ENCODE measurements around the gene DDC.
"Not testable (repeated sequence)": the region's sequence is repeated elsewhere in the genome, so short reads cannot be mapped to it uniquely, and the experiment has no call there.

DDC gene

DNA sequence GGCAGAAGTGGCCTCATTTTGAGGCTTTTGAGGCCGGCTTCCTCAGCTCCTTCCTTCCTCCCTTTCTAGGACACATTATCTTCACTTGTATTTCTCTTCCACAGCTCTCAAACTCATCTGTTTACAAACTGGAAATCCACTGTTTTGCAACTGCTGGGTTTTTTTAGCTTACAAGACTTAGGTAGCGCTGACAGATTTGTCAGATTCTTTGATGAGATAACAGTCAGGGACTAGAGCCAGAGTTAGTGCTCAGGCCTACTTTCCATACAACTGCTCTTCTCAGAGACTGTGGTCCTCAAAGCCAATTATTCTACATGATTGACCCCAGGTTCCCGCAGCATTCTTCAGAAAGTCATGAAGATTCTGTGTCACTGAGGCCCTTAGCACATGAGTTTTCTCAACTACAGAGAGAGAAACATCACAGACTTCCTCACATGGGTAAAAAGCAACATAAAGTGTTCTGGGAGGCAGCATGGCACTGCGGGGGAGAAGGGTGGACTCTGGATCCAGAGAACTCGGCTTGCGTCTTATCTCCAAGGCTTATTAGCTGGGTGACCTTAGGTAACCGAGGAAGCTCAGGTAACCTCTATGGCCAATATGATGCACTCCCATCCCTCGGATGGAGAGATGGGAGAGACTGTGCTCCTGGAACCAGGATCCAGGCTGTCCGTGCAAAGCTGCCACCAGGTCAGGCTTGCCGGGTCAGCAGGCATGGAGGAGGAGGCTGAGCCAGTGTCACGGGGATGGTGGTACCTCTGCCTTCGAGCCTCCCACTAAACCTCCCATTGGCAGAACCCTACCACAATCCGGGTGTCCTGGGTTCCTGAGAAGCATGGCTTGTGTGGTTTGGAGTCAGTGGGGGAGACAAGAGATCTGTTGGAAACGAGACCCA, 10.5 kb downstream of the DDC start:
- no peak for DNase-seq

- no peak for DNase-seq
These were observed 11.2 kb downstream of the DDC start for GRCh38 chr7:50553973-50554372.

DNA sequence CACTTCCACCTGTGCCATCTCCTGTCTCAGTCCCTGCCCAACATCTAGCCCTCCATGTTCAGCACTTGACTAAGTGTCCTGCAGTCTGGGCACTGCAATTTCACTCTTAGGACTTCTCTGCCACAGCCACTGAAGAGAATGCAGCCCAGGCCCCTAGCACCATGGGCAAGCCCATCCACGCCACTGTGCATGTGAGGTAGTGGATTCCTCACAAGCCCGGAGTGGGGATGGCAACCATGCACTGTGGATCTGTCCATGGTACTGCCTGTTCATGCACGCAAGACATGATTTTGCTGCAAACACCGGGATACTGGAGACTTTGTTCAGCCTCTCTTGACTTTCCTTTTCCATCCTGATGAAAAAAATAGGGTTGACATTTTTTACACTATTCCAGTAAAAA, 12.3 kb downstream of the DDC start:
- no peak for DNase-seq

DNA sequence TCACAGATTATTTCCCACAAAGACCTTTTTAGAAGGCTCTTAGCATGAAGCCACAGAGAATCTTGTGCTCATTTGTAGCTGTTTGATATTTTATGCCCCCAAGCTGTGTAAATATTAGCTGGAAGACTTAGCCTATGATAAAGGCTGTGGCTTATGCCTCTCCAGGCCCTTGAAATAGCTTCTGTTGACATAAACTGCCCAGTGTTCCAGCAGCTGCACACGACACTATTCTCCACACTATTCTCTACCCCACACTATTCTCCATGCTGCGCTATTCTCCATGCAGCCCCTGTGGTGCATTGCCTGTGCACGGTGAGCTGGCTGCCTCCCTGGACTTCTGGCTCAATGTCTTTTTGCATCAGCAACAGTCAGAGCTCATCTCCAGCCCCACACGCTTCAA, 13.1 kb downstream of the DDC start:
- DNase-seq = no peak

- not testable (repeated sequence) for DNase-seq
These were observed 19.6 kb downstream of the DDC start for GRCh38 chr7:50545613-50546012.

GRCh38 chr7:50544992-50545391, 20.2 kb downstream of the DDC start:
- no peak for DNase-seq

DNA sequence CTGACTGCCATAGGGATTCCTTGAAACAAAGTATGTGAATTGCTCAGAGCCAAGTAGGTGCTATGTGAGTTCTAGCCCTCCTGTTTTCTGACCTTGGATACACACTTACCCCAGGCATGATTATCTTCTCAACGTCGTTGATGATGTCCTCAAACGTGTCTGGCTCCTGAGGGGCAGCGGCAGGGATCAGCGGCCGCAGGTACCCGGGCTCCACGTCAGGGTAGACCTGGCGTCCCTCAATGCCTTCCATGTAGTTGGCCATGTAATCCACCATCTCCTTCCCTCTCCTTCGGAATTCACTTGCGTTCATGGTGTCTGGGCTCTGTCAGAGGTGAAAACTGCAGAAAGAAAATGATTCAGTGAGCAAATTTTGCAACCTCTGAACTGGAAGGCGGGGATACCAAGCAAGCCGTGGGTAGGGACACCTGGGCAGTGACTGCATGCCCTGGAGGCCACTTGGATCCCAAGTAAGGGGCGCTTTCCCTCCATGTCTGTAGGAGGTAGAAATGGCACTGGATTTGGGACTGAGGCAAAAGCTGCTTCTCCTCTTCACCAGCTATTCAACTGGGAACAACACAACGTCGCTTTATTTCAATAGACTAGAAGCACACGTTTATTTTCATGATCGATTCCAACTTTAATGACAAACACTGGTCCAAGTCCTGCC, 21.3 kb downstream of the DDC start:
- no peak for DNase-seq

DNA sequence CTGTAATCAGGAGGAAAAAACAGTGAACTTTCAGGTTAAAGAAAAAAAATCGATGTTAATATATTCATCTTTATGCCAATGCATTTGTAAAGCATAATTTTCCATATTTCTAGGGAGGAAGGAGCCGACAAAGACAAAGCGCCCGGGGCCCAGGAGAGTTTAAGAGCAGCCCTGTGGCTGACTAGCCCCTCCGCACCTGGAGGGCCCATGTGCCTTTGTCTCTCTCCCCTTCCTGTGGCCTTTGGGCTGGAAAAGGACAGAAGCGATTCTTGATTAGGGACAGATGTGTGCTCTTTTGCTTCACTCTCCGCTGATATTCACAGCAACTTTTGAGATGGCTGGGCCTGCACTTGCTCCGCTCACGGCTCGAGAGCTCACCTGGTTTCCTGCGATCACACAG, 23.1 kb downstream of the DDC start:
- DNase-seq = no peak

DNA sequence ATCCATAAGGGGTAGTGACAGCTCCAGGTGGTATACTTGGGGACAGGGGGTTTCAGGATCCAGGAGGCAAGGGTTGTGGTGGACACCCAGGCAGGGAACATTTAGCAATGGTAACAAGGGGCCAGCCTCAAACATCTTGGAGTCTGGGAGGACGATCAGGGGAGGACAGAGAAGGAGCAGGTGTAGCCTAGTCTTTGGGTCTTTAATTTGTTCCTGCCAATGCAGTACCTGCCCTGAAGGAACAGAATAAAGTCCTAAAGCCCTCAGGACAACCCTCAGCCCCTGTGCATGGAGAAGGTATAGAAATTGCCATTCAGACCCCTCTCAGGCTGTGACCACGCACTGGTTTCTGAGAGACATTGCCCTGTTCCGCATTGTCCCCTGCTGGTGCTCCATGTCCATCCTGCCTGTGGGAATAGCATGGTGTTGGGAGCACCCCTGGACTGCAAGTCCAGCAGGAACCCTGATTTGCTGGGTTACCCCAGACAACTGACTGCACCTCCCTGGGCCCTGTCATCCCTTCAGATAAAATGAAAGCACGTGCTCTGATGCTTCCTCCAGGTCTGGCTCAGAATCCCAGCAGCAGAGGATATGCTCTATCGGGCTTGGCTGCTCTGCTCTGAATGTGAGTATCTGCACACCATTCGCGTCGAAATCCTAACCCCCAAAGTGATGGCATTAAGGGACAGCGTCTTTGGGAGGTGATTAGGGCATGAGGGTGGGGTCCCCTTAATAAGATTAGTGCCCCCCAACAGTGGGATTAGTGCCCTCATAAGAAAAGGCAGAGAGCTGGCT, 24.2 kb downstream of the DDC start:
- no peak for DNase-seq

- DNase-seq = no peak
These were observed 25.5 kb downstream of the DDC start for GRCh38 chr7:50539725-50540124.

DNA sequence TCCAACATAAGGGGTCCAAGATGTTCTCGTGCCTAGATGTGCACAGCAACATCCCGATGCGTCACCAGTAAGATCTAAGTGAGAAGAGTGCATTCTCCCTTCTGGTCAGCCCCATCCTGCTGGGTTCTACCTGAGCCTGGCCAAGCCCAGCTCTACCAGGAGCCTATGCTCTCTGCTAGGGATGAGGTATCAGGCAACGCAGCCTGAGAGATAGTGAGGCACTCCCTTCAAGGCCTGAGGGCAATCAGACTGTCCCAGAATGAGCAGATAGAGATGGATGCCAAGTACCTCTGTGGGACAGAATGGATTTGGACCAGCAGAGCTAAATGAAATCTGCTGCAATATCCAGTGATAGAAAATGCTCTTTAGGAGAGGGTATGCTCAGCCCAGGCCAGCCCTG, 26.7 kb downstream of the DDC start:
- no peak for DNase-seq

DNA sequence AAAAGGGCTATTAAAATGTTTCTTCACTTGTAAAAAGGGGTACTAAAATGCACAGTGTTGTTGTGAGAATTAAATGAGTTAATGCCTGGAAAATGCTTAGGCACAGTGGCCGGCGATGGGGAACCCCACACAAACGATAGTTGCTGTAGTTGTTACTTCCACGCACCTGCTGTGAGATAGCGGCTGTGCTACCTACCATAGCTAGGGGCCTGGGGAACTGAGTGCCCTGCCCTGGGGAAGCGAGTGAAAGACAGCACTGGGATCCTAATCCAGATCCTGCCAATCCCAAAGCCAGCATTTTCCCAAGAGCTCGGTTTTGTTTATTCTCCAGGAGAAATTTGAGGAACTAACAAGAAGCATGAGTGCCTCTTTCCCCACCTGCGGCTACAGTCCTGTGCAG, 27.8 kb downstream of the DDC start:
- DNase-seq = no peak

GRCh38 chr7:50535291-50535711, 29.9 kb downstream of the DDC start:
- DNase-seq = not testable (repeated sequence)

DNA sequence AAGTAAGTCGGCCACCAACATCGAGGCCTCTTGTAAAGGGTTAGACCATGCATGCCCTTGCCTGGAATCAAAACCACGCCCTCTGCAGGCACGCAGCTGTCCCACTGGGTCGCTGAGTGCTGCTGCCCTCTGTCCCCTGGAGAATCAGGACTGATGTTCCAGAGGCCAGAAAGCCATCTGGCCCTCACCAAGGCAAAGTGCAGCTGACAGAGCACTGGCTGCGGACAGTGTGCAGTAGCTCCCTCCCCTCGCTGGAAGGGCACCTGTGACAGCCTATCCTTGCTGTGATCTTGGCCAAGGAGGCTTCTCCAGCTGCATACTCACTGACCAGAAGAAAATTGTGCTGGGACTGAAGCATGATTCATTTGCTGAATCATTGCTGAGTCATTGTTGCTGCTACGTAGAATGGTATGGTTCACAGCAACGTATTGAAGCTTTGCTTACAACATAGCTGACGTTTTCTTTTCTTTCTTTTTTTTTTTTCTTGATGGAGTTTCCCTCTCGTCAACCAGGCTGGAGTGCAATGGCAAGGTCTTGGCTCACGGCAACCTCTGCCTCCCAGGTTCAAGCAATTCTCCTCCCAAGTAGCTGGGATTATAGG, 30.4 kb downstream of the DDC start:
- no peak for DNase-seq

GRCh38 chr7:50533866-50534265, 31.3 kb downstream of the DDC start:
- no peak for DNase-seq

DNA sequence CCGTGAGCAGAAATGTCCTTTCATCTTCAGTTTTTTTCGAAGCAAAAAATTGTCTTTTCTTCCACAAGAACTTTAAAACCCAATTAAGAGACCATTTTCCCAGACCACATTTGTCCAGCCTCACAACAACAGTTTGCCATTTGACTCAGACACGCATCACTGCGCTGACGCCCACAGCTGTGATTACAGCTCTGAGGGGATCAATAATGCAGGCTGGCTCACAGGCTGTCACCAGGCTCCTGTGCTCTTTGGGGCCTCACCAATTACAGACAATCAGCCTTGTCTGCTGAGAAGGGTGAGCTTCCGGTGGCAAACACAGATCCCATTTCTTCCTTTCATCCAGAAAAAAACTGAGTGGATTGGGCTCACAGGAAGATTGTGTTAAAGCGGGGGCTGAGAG, 33.3 kb downstream of the DDC start:
- no peak for DNase-seq

DNA sequence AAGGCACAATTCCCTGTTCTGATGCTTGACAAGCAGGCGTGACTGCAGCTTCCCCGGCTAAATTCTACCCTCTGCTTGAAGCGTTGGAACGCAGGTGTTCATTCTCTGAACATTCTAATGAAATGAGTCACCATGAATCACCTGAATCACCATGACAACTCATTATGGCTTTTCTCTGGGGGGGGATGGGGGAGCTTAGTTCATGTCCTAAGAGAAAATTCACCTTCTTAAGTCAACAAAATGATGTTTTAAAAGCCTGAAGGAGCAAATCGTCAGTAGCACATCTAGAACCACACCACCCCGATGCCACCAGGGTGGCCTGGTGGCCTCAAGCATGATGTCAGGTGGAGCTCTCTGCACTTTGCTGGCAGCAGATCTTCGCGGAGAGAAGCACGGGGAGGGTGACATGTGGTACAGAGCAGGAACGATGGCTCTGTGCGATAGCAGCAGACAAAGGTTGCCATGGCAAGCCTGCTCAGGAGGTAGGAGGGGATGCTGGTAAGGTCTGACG, 33.7 kb downstream of the DDC start:
- DNase-seq = no peak

- no peak for DNase-seq
These were observed 34.4 kb downstream of the DDC start for GRCh38 chr7:50530766-50531165.

DNA sequence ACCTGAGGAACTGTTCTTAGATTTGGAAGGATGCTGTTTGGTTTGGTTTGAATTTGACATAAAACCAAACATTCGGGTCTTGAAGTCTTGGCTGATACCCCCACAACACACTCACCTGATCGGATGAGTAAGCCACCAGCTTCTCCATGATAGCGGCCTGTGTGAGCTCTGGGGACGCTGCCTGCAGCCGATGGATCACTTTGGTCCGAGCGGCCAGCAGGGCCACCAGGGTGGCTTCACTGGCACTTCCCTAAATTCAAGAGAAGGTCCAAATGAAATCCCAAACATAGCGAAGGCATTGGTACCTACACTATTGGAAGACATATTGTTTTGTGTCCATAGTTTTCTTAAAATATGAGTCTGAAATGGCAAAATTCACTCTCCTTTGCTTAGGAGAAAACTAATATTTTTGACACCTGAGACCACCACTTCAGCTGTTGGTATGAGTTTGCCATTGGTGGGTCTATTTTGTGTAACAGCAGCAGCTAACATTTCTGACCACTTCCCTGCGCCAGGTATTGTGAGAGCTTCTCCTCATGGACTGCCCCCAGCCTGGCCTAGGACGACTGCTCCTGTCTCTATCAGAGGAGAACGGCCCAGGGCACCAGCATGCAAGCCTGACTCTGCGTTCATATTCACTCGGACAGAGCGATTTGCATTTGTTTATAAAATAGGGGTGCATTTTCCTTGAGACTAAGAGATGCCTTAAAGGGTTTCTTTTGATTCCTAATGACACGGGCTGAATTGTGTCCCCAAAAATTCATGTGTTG, 35.9 kb downstream of the DDC start:
- DNase-seq = no peak

DNA sequence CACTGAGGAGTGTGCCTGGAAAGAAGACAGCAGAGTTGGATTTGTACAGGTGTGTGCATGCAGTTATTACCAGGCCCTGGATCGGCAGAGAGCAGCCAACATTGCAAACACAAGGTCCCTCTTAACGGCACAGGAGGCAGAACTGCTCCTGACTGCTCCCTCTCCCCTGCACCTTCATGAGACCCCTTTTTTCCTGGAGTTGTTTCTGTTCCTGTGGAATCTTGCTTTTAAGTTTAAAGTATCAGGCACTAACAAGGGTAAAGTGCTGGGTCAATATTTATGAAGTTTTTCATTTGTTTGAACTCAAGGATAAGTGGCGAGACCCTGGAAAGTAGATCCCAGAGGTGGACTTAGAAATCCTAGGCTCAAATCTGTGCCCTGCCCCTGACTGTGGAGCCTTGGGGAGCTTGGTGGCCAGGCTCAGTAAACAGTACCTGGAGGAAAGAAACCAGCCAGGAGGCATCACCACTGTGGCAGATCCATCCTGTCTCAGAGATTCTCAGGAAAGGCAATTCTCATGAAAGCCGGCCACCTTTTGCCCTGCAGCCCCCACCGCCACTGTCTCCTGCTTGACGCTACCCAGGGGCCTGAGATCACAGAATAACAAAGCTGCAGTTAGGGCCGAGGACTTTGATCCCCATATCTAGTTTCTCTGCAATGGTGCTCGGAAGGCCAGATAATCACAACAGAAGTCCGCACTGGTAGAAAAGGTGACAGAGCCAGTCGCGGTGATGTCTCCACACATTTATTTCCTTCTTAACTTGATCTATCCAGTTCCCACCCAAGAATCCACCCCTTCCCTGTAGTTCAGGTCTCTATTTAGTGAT, 36.7 kb downstream of the DDC start:
- DNase-seq = no peak

DNA sequence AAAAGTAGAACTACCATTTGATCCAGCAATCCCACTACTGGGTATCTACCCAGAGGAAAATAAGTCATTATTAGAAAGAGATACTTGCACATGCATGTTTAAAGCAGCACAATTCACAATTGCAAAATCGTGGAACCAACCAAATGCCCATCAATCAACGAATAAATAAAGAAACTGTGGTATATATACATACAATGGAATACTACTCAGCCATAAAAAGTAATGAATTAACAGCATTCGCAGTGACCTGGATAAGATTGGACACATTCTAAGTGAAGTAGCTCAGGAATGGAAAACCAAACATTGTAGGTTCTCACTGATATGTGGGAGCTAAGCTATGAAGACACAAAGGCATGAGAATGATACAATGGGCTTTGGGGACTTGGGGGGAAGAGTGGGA, 45.9 kb downstream of the DDC start:
- not testable (repeated sequence) for DNase-seq

Data from stimulated activated naive CD4-positive, alpha-beta T cell (primary cell).